ENCODE measurements around the gene AHSP.
"Not testable (repeated sequence)": the region's sequence is repeated elsewhere in the genome, so short reads cannot be mapped to it uniquely, and the experiment has no call there.

The AHSP gene

GRCh38 chr16:31501226-31501965, 26.3 kb upstream of the AHSP start:
- no peak overlapping the region for H3K4me3 ChIP-seq (ENCODE audit: low read length)
- DNase-seq (ENCODE audit: low read depth) = no peak
- TF ChIP-seq CTCF (conservative IDR thresholded peaks at IDR 0.05; ENCODE audit: low read depth, low read length) = no peak

GRCh38 chr16:31501966-31502348, 25.7 kb upstream of the AHSP start:
- no peak for DNase-seq (ENCODE audit: low read depth)
- TF ChIP-seq CTCF (conservative IDR thresholded peaks at IDR 0.05; ENCODE audit: low read depth, low read length) = no peak
- no peak overlapping the region for H3K4me3 ChIP-seq (ENCODE audit: low read length)

- H3K4me3 ChIP-seq (ENCODE audit: low read length) = no peak overlapping the region
- DNase-seq (ENCODE audit: low read depth) = no peak
- TF ChIP-seq CTCF (conservative IDR thresholded peaks at IDR 0.05; ENCODE audit: low read depth, low read length) = no peak
Observed at GRCh38 chr16:31502981-31503380, 24.7 kb upstream of the AHSP start.

GRCh38 chr16:31503555-31503954, 24.1 kb upstream of the AHSP start:
- not testable (repeated sequence) for H3K4me3 ChIP-seq (ENCODE audit: low read length); DNase-seq (ENCODE audit: low read depth)

GRCh38 chr16:31504159-31504558, 23.5 kb upstream of the AHSP start:
- TF ChIP-seq CTCF (conservative IDR thresholded peaks at IDR 0.05; ENCODE audit: low read depth, low read length) = no peak
- DNase-seq (ENCODE audit: low read depth) = no peak
- H3K4me3 ChIP-seq (ENCODE audit: low read length) = no peak overlapping the region

- no peak for DNase-seq (ENCODE audit: low read depth)
- H3K4me3 ChIP-seq (ENCODE audit: low read length) = no peak overlapping the region
- TF ChIP-seq CTCF (conservative IDR thresholded peaks at IDR 0.05; ENCODE audit: low read depth, low read length) = no peak
Observed at GRCh38 chr16:31505483-31505882, 22.2 kb upstream of the AHSP start.

GRCh38 chr16:31507617-31507928, 20.1 kb upstream of the AHSP start:
- H3K4me3 ChIP-seq (ENCODE audit: low read length) = peak overlapping the region; percentile 94
- no peak for DNase-seq (ENCODE audit: low read depth)
- TF ChIP-seq CTCF (conservative IDR thresholded peaks at IDR 0.05; ENCODE audit: low read depth, low read length) = no peak

All from retinal pigment epithelial cell (primary cell).